ENCODE data around the gene AGFG2. TPM values are rescaled to one million over a fixed set of nuclear protein-coding genes. Genes with fewer than 3 reads are reported as not detected.
A peak's percentile ranks its signal among the peaks of the same experiment; 100 is the strongest.

The AGFG2 gene
- total and polyA plus RNA-seq, 2 of the 13 experiments (the other 11 are each of a cell fraction or from before 2014, with no cell fraction given): 125 to 132 TPM

DNA sequence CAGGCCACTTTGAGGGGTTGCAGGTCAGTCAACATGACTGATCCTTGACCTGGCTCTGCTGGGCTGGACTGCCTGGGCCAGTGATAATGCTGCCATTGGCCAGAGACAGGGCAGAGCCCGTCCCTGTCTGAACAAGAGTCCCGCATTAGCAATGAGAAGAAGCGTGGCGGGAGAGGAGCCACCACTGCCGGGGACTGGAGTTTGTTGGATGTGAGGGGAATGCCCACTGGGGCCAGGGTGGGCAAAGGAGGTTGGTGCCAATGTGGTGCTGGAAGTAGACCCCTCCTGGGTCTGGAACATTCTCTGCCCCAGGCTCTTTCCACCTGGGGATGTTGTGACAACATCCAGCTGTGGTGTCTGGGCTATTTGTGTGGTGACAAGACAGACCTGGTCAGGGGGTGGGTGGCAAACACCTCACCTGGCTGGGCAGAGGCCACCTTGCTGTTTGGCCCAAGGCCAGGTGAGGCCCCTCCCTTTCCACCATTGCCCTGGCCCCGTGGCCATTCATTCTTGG is 27.1 kb downstream of the AGFG2 start (continued):
- no peak for TF ChIP-seq ZBTB39 (CRISPR knock-in tag; IDR thresholded peaks at IDR 0.05)
- TF ChIP-seq PTBP1 (IDR thresholded peaks at IDR 0.05; ENCODE audit: low read depth, low read length, poor library complexity, severe bottlenecking): no peak
- no peak for TF ChIP-seq ZNF720 (CRISPR knock-in tag; IDR thresholded peaks at IDR 0.05)
- no peak for TF ChIP-seq HNF4G (IDR thresholded peaks at IDR 0.05; ENCODE audit: borderline replicate concordance, low read depth, low read length)
- no peak for TF ChIP-seq HNF4G (CRISPR knock-in tag; IDR thresholded peaks at IDR 0.05; ENCODE audit: borderline replicate concordance, low read depth)
- no peak for TF ChIP-seq UBTF (CRISPR knock-in tag; IDR thresholded peaks at IDR 0.05)
- TF ChIP-seq, protein P1, sequence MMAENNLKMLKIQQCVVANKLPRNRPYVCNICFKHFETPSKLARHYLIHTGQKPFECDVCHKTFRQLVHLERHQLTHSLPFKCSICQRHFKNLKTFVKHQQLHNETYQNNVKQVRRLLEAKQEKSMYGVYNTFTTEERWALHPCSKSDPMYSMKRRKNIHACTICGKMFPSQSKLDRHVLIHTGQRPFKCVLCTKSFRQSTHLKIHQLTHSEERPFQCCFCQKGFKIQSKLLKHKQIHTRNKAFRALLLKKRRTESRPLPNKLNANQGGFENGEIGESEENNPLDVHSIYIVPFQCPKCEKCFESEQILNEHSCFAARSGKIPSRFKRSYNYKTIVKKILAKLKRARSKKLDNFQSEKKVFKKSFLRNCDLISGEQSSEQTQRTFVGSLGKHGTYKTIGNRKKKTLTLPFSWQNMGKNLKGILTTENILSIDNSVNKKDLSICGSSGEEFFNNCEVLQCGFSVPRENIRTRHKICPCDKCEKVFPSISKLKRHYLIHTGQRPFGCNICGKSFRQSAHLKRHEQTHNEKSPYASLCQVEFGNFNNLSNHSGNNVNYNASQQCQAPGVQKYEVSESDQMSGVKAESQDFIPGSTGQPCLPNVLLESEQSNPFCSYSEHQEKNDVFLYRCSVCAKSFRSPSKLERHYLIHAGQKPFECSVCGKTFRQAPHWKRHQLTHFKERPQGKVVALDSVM (CRISPR knock-in tag; IDR thresholded peaks at IDR 0.05): no peak
- no peak for TF ChIP-seq ZNF354B (CRISPR knock-in tag; IDR thresholded peaks at IDR 0.05)
- TF ChIP-seq ZNF180 (CRISPR knock-in tag; IDR thresholded peaks at IDR 0.05; ENCODE audit: borderline replicate concordance, low read depth): no peak
- TF ChIP-seq ZMAT5 (CRISPR knock-in tag; IDR thresholded peaks at IDR 0.05; ENCODE audit: borderline replicate concordance, low read depth): no peak
- TF ChIP-seq ELF3 (CRISPR knock-in tag; IDR thresholded peaks at IDR 0.05): no peak
- no peak for TF ChIP-seq ZNF292 (CRISPR knock-in tag; IDR thresholded peaks at IDR 0.05; ENCODE audit: borderline replicate concordance, low read depth)
- no peak for TF ChIP-seq KLF13 (CRISPR knock-in tag; IDR thresholded peaks at IDR 0.05)
- TF ChIP-seq ZNF543 (CRISPR knock-in tag; IDR thresholded peaks at IDR 0.05): no peak
- no peak for TF ChIP-seq ZNF569 (CRISPR knock-in tag; IDR thresholded peaks at IDR 0.05; ENCODE audit: borderline replicate concordance)
- no peak for TF ChIP-seq ZBTB8A (CRISPR knock-in tag; IDR thresholded peaks at IDR 0.05; ENCODE audit: borderline replicate concordance, low read depth)
- TF ChIP-seq ZNF672 (CRISPR knock-in tag; IDR thresholded peaks at IDR 0.05): no peak
- 0 out of 2 replicates have a peak, but pooled peaks have one; percentile 59 for TF ChIP-seq SRY (CRISPR knock-in tag; IDR thresholded peaks at IDR 0.05)
- TF ChIP-seq NFKBIZ (CRISPR knock-in tag; IDR thresholded peaks at IDR 0.05): no peak
- no peak for TF ChIP-seq KLF12 (CRISPR knock-in tag; IDR thresholded peaks at IDR 0.05; ENCODE audit: borderline replicate concordance)
- no peak for TF ChIP-seq REPIN1 (CRISPR knock-in tag; IDR thresholded peaks at IDR 0.05; ENCODE audit: borderline replicate concordance, low read depth)
- TF ChIP-seq RCOR2 (CRISPR knock-in tag; IDR thresholded peaks at IDR 0.05): no peak
- TF ChIP-seq SP2 (CRISPR knock-in tag; IDR thresholded peaks at IDR 0.05): no peak
- TF ChIP-seq ZFP62 (CRISPR knock-in tag; IDR thresholded peaks at IDR 0.05): no peak
- no peak for TF ChIP-seq ZNF782 (CRISPR knock-in tag; IDR thresholded peaks at IDR 0.05; ENCODE audit: borderline replicate concordance)
- TF ChIP-seq SETDB1 (CRISPR knock-in tag; IDR thresholded peaks at IDR 0.05; ENCODE audit: borderline replicate concordance): no peak
